DMS153 treated with DMSO at 0.1 percent for 48 hours (cell line): ENCODE measurements around the gene VPS26A.

Experiments used
- DNase-seq: peaks from one replicate; lab custom pipeline; 2025; ENCODE audit not compliant: unreplicated experiment; lab: John Stamatoyannopoulos, UW

Gene VPS26A

GRCh38 chr10:69123747-69124562, at the start of gene VPS26A:
Gene VPS26A, plus strand, starts transcription at chr10:69124178. Its CDS starts 100 bp downstream, at chr10:69124278.
- DNase-seq: peak; percentile 89

GRCh38 chr10:69074532-69074931, 49.4 kb upstream of the VPS26A start:
- no peak for DNase-seq

GRCh38 chr10:69075431-69075830, 48.5 kb upstream of the VPS26A start:
- no peak for DNase-seq

DNA sequence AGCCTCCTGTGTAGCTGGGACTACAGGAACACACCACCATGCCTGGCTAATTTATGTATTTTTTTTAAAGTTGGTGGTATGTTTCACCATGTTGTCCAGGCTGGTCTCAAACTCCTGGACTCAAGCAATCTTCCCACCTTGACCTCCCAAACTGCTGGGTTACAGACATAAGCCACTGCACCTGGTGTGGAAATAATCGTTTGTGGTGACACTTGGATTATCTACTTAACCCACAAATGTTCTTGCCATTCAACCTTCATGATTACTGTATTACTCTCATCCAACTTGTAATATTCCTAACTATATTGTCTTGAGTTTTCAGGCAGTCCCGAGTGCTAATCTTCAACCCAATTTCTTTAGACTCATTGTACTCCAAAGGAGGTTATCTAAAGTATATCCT, 45.7 kb upstream of the VPS26A start:
- no peak for DNase-seq

- no peak for DNase-seq
Observed at GRCh38 chr10:69080226-69080625, 43.8 kb upstream of the VPS26A start.

GRCh38 chr10:69086001-69086509, 37.9 kb upstream of the VPS26A start:
- DNase-seq: no peak

- no peak for DNase-seq
Observed at GRCh38 chr10:69087590-69088470, 36.1 kb upstream of the VPS26A start, which contains the start of gene SRGN. Gene SRGN, plus strand, starts transcription at chr10:69088103. Its CDS starts 55 bp downstream, at chr10:69088158.

DNA sequence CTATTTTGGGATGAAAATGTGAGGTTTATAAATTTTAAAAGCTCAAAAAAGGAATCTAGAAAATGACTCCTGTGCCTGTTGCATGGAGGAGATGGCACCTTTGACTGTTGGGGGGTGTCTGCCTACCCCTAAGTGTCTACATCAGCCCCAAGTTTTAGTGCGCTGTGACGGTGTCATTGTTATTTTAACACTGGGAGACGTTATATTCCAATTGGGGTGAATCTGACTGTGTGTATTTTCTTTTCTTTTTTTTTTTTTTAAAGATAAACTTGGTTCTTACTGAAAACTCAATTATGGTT, 35.6 kb upstream of the VPS26A start:
- DNase-seq: no peak

GRCh38 chr10:69088801-69089501, 35.0 kb upstream of the VPS26A start:
- no peak for DNase-seq

DNA sequence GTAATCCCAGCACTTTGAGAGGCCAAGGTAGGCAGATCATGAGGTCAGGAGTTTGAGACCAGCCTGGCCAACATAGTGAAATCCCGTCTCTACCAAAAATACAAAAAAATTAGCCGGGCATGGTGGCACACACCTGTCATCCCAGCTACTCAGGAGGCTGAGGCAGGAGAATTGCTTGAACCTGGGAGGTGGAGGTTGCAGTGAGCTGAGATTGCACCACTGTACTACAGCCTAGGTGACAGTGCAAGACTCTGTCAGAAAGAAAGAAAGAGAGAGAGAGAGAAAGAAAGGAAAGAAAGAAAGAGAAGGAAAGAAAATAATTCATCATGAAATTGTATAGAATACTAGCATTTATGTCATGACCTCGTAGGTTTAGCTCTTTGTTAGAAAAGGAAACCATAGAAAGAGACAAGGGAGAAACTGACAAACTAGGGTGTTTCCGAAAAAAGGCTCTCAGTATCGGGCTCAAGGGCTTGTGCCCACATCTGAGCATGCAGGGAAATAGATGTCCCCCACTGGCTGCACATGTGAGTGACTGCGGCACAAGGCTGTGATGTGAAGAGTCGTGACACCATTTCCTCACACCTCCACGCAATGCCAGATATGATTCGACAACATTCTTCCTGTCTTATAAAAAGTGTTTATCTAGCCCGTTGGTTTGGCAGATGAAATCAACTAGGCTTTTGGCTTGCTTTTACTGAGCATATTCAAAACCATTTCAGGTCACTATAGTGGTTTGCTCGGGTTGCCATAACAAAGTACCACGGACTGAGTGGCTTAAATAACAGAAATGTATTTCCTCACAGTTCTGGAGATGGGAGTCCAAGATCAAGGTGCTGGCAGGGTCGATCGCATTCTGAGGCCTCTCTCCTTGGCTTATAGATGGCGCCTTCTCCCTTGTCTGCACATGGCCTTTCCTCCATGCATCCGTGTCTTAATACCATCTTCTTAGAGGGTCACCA, 34.1 kb upstream of the VPS26A start:
- DNase-seq: no peak

- no peak for DNase-seq
Observed at GRCh38 chr10:69090685-69091084, 33.3 kb upstream of the VPS26A start.

DNA sequence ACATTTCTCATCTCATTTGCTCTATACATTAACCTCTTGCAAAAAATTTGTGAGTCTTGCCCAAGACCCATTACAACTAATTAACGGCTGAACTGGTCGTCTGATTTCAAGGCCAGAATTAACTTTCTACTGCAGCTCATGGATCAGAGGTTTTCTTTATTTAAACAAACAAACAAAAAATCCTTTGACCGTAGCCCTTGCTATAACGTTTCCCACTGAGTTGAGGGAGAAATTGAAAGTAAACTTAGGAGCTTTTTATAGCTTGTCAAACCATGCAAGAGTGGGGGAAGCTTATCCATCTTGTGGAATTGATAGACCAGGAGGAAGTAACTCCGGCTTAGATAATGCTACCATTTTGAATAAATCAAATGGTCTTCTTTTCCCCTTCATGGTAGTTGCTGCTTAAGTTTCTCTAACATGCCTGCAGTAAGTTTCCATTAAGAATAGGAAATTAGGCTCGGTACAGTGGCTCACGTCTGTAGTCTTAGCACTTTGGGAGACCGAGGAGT, 32.8 kb upstream of the VPS26A start:
- DNase-seq: no peak

GRCh38 chr10:69092959-69093850, 30.8 kb upstream of the VPS26A start:
- peak; percentile 48 for DNase-seq

DNA sequence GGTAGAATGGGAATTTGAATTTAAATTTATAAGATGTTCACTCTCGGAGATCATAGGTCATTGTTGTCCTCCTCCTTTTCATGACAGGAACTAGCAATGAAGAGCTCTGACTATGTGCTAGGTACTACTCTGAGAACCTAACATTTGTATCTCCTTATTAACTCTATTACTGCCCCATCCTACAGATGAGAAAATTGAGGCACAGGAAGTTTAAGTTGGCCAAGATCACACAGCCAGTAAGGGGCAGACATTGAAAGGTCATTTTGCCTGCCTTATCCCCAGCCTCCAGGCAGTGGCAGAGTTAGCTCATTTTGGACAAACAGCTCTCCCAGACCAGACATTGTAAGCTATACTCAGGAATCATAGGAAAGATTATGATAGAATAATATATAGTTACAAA, 30.0 kb upstream of the VPS26A start:
- DNase-seq: no peak

DNA sequence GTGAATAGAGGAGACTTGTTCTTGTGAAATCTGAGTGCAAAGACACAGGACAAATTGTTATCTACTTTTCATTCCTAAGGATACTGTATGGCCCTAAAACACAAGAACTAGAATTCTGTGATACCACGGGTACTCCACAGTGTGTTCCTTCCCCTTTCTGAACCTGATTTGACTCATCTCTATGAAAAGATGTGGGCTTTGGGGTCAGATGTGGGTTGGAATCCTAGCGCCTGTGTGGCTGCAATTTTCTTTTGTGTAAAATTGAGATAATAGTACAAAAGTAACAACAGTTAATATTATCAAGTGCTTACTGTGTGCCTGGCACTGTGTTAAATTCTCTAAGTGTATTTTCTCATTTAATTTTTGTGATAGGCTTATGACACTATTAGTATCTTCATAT, 27.9 kb upstream of the VPS26A start:
- DNase-seq: no peak

DNA sequence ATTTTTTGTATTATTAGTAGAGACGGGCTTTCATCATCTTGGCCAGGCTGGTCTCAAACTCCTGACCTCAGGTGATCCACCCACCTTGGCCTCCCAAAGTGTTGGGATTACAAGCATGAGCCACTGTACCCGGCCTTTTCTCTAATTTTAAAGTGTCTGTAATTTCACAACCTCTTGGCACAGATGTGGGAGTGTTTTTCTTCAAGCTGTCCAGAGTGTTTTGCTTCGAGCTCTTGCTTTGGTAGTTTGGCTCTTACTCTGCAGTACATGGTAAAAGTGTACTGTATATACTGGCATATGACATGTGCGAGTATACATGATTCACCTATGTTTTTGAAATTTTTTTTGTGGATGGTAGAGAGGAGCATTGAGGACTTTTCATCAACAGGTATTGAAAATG, 26.2 kb upstream of the VPS26A start:
- no peak for DNase-seq

- DNase-seq: no peak
Observed at GRCh38 chr10:69100136-69100872, 23.7 kb upstream of the VPS26A start.

DNA sequence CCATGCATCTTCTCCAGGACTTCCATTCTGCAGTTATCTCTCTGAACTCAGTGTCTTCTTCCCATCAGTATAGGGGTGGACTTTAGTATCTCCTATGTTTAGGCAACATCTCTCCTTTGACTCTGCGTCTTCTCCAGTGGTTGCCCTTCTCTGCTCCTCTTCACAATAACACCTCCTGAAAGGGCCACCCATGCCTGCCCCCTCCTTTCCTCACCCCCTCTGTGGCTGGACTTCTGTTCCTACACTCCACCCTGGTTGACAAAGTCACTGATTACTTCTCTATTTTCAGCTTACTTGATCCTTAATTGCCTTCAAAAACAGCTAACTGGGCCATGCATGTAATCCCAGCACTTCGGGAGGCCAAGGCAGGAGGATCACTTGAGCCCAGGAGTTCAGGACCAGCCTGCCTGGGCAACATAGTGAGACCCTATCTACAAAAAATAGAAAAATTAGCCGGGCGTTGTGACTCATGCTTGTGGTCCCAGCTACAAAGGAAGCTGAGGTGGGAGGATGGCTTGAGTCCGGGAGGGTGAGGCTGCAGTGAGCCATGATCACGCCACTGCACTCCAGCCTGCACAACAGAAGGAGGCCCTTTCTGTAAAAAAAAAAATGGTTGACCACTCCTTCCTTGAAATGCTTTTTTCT, 22.4 kb upstream of the VPS26A start:
- no peak for DNase-seq
